Calu3 (cell line): Measurements from ENCODE around the gene UBE2S. TPM values are rescaled to one million over a fixed set of nuclear protein-coding genes. Genes with fewer than 3 reads are reported as not detected.

Experiments used
- BruUV-seq: library from RNA; stranded (reverse); fragments of 400-500 nt; replicated peaks from 2 replicates; lab custom pipeline; 2021; lab: Mats Ljungman, UMichigan
- CTCF ChIA-PET: fragments of 300-600 bp; sonication (Branson Sonifier 250); formaldehyde crosslinking; loops from one replicate; lab custom pipeline; 2022; ENCODE audit warnings: antibody characterized with exemption; lab: Charles Lee
- DNase-seq: peaks from one replicate; pipeline ENCODE4 v3.0.0; 2022
- H3K27ac Mint-ChIP-seq: one replicate; pipeline ENCODE4 v1.8.0; 2022; ENCODE audit warnings: mixed read lengths; ENCODE audit not compliant: unreplicated experiment
- H3K27me3 Mint-ChIP-seq: one replicate; pipeline ENCODE4 v1.8.0; 2022; ENCODE audit warnings: mixed read lengths; ENCODE audit not compliant: unreplicated experiment
- H3K36me3 Mint-ChIP-seq: one replicate; pipeline ENCODE4 v1.8.0; 2022; ENCODE audit warnings: mild to moderate bottlenecking, moderate library complexity, mixed read lengths; ENCODE audit not compliant: insufficient read depth, unreplicated experiment
- H3K4me1 Mint-ChIP-seq: one replicate; pipeline ENCODE4 v1.8.0; 2022; ENCODE audit warnings: mild to moderate bottlenecking, low read depth, mixed read lengths; ENCODE audit not compliant: unreplicated experiment
- H3K4me3 Mint-ChIP-seq: one replicate; pipeline ENCODE4 v1.8.0; 2022; ENCODE audit warnings: mild to moderate bottlenecking, low read depth, moderate library complexity, mixed read lengths; ENCODE audit not compliant: unreplicated experiment
- H3K9me3 Mint-ChIP-seq: one replicate; pipeline ENCODE4 v1.8.0; 2022; ENCODE audit warnings: low read depth, mixed read lengths; ENCODE audit not compliant: unreplicated experiment
- intact Hi-C: fragments of 100-400 bp; cut with micrococcal nuclease; formaldehyde crosslinking; loops from one replicate; pipeline ENCODE4 v1.10.0; 2022; ENCODE audit not compliant: unreplicated experiment
- total RNA-seq: library from RNA; stranded (reverse); gene quantifications from 2 replicates; pipeline ENCODE4 v1.2.3, GENCODE V29; 2022
- TF ChIP-seq, protein P1 (sequence below): fragments of 200-600 bp; IDR thresholded peaks from one replicate; pipeline ENCODE4 v1.8.0; 2022; ENCODE audit warnings: antibody characterized with exemption; ENCODE audit not compliant: unreplicated experiment

The UBE2S gene
- total RNA-seq, 1 experiment from 2014 or later: 287 TPM

DNA sequence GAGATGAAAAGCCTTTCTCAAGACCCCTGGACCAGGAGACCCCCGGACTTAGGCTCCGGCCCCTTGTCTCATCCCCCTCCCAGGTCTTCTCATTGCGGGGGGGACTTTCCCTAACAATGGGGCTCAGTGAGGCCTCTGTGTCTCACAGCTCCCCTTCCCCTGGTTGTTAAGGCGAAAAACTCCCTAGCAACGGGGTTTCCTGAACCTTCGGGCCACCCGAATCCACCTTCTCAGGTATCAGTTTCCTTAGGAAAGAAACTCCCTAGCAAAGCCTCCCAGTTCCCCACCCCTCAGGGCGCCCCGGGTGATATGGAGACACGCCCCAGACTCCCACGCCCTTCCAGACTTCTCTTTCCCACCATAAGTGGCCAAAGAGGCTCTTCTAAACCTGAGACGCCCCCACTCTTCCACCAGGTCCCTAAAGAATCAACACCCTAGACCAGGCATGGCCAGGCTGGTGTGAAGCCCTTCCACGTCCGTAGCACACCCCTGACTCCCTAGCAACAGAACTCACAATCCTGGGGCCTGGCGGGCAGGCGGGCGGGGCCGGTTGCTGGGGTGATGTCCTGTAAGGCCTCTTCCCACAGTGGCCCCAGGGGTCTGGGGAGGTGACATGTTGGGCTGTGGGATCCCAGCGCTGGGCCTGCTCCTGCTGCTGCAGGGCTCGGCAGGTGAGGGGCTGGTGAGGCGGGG, 31.2 kb downstream of the UBE2S start, which contains the start of gene TMEM190:
Gene TMEM190 (plus strand): TSS at position 586 of the 693 bp plus-strand sequence. CDS start 28 bp downstream, at position 614.
- peaks cover 28% of the 10 kb centered on the region for H3K4me1 Mint-ChIP-seq
- H3K27ac Mint-ChIP-seq: peak within 1 kb of the TSS; percentile 17
- no peak within 1 kb of the TSS for H3K4me3 Mint-ChIP-seq
- BruUV-seq: no TSS peak
- CTCF ChIA-PET: interaction anchor here (0.6 to 1.0 kb wide), 4 partner anchors 16 to 572 kb away, joined by 3 to 5 read pairs (median 3); no protein-coding TSS in a partner anchor
- intact Hi-C loops: no loop called here
- TF ChIP-seq, protein P1, sequence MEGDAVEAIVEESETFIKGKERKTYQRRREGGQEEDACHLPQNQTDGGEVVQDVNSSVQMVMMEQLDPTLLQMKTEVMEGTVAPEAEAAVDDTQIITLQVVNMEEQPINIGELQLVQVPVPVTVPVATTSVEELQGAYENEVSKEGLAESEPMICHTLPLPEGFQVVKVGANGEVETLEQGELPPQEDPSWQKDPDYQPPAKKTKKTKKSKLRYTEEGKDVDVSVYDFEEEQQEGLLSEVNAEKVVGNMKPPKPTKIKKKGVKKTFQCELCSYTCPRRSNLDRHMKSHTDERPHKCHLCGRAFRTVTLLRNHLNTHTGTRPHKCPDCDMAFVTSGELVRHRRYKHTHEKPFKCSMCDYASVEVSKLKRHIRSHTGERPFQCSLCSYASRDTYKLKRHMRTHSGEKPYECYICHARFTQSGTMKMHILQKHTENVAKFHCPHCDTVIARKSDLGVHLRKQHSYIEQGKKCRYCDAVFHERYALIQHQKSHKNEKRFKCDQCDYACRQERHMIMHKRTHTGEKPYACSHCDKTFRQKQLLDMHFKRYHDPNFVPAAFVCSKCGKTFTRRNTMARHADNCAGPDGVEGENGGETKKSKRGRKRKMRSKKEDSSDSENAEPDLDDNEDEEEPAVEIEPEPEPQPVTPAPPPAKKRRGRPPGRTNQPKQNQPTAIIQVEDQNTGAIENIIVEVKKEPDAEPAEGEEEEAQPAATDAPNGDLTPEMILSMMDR: no peak
- peaks cover 28% of the 10 kb centered on the region for H3K27me3 Mint-ChIP-seq
- peak; percentile 53 for DNase-seq
- no peaks in the 10 kb centered on the region for H3K9me3 Mint-ChIP-seq
- peaks cover 43% of the 10 kb centered on the region for H3K36me3 Mint-ChIP-seq

GRCh38 chr19:55373993-55374757, 33.4 kb downstream of the UBE2S start:
- H3K9me3 Mint-ChIP-seq: no peaks in the 10 kb centered on the region
- peaks cover 36% of the 10 kb centered on the region for H3K4me1 Mint-ChIP-seq
- CTCF ChIA-PET: interaction anchor here (0.7 kb wide), 1 partner anchor 941 kb away, joined by 3 read pairs; the partner anchor contains the start of gene ZSCAN5A
- peak overlapping the region; percentile 2 for H3K4me3 Mint-ChIP-seq
- H3K36me3 Mint-ChIP-seq: peaks cover 45% of the 10 kb centered on the region
- TF ChIP-seq, protein P1: no peak
- peaks cover 50% of the 10 kb centered on the region for H3K27me3 Mint-ChIP-seq
- intact Hi-C loops: no loop called here
- BruUV-seq: no TSS peak
- DNase-seq: no peak
- no peak overlapping the region for H3K27ac Mint-ChIP-seq

DNA sequence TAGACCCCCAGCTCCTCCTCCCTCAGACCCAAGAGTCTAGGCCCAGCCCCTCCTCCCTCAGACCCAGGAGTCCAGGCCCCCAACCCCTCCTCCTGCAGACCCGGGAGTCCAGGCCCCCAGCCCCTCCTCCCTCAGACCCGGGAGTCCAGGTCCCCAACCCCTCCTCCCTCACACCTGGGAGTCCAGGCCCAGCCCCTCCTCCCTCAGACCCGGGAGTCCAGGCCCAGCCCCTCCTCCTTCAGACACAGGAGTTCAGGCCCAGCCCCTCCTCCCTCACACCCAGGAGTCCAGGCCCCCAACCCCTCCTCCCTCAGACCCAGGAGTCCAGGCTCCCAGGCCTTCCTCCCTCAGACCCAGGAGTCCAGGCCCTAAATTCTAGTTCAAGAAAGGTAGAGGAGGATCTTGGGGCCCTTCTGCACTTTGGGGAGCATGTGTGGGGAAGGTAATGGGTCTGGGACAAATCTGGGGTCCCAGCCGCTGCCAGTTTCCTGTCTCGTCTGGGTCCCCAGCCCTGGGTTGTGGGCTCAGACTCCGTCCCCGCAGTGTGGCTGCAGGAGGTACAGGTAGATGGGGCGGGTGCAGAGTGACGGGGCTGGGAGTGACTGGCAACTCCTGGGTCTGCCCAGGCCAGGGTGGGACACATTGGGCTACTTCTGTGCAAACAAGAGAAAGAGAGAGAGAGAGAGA, 34.1 kb downstream of the UBE2S start:
- BruUV-seq: no TSS peak
- intact Hi-C loops: no loop called here
- no peaks in the 10 kb centered on the region for H3K9me3 Mint-ChIP-seq

More for the DNA sequence above, 34.1 kb downstream of the UBE2S start:
- Mint-ChIP-seq H3K27me3 (peaks cover 57% of the 10 kb centered on the region), H3K4me1 (peaks cover 36% of the 10 kb centered on the region), H3K36me3 (peaks cover 44% of the 10 kb centered on the region), H3K4me3 (peak overlapping the region; percentile 2), H3K27ac (no peak overlapping the region)
- TF ChIP-seq, protein P1: no peak
- no peak for DNase-seq
- CTCF ChIA-PET: interaction anchor here (0.7 to 0.9 kb wide), 2 partner anchors 82 to 941 kb away, joined by 3 read pairs; partner anchors contain the start of gene ZSCAN5A
